Upper lobe of right lung (tissue), 1 donor: ENCODE data around the gene RNF44. TPM values are rescaled to one million over a fixed set of nuclear protein-coding genes. Genes with fewer than 3 reads are reported as not detected.

Experiments
- ATAC-seq: fragments of 200-7000 bp; cut with Tn5 transposase; one replicate; pipeline ENCODE4 v1.9.1; 2020; ENCODE audit warnings: mild to moderate bottlenecking, moderate library complexity
- DNase-seq: peaks from one replicate; pipeline ENCODE4 v3.0.0-alpha.2; 2020
- H3K27ac ChIP-seq: fragments of 200-600 bp; one replicate; pipeline ENCODE4 v1.8.0; 2022
- H3K27me3 ChIP-seq: fragments of 200-600 bp; one replicate; pipeline ENCODE4 v1.8.0; 2022; ENCODE audit warnings: mild to moderate bottlenecking
- H3K36me3 ChIP-seq: fragments of 200-600 bp; one replicate; pipeline ENCODE4 v1.8.0; 2022
- H3K4me1 ChIP-seq: fragments of 200-600 bp; one replicate; pipeline ENCODE4 v1.8.0; 2022
- H3K4me3 ChIP-seq: fragments of 200-600 bp; one replicate; pipeline ENCODE4 v1.8.0; 2022; ENCODE audit warnings: mild to moderate bottlenecking
- H3K9me3 ChIP-seq: fragments of 200-600 bp; one replicate; pipeline ENCODE4 v1.8.0; 2022
- CTCF ChIP-seq: fragments of 200-600 bp; IDR thresholded peaks from one replicate; pipeline ENCODE4 v1.8.0; 2022; ENCODE audit warnings: antibody characterized with exemption
- intact Hi-C: fragments of 100-400 bp; cut with DNase I; formaldehyde crosslinking; loops from one replicate; pipeline ENCODE4 v1.11.0; 2022
- total RNA-seq: library from RNA; stranded (reverse); fragmentation: NEBNext Ultra II Directional; extraction: Animal tissue kit (Norgen Biotek cat#: 25700); gene quantifications from one replicate; pipeline ENCODE4 v1.2.1, GENCODE V29; 2021
- donor health status: DM: no; HTN: yes; CAD: no; lungs with severe emphysema.

The RNF44 gene
- total RNA-seq, 1 donor from 2014 or later = 48.0 TPM

DNA sequence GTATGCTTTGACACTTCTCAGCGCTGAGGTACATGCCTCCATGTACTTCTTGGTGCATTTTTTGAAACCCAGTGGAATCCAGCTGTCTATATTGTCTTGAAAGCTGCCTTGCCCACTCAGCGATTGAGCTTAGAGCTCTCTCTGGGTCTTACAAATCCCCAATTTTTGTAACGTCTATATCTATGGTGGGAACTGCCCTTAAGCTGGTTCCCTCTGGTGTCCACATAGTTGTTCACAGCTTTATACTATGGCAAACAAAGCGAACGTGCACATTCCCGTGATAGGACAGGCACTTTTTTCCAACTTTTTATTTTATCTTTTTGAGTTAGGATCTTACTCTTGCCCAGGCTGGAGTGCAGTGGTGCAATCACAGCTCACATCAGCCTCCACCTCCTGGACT is 32.8 kb upstream of the RNF44 start:
- TF ChIP-seq CTCF = no peak
- H3K4me1 ChIP-seq = no peaks in the 10 kb centered on the region
- intact Hi-C loops = no loop called here
- no peak for DNase-seq
- no peaks in the 10 kb centered on the region for H3K9me3 ChIP-seq
- ATAC-seq = no peak
- peaks cover 4% of the 10 kb centered on the region for H3K27me3 ChIP-seq
- H3K4me3 ChIP-seq = no peak overlapping the region
- no peaks in the 10 kb centered on the region for H3K36me3 ChIP-seq
- H3K27ac ChIP-seq = no peak overlapping the region

DNA sequence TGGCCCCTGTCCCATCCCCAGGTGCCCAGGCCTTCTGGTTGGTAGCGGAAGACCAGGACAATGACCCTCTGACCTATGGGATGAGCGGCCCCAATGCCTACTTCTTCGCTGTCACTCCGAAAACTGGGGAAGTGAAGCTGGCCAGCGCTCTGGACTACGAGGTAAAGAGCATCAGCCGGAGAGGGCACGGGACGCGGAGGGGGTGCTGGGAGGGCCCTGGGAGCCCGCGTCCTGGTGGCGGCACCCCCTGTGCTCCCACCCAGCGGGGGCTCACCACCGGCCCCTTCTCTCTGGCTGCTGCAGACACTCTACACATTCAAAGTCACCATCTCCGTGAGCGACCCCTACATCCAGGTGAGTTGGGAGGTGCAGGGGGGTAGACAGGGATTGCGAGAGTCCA is 31.5 kb upstream of the RNF44 start:
- no peak for TF ChIP-seq CTCF
- H3K27me3 ChIP-seq = peaks cover 4% of the 10 kb centered on the region
- DNase-seq = no peak
- intact Hi-C loops = no loop called here
- no peak overlapping the region for H3K27ac ChIP-seq
- H3K4me3 ChIP-seq = no peak overlapping the region
- ATAC-seq = no peak
- H3K9me3 ChIP-seq = no peaks in the 10 kb centered on the region
- no peaks in the 10 kb centered on the region for H3K4me1 ChIP-seq
- H3K36me3 ChIP-seq = no peaks in the 10 kb centered on the region

DNA sequence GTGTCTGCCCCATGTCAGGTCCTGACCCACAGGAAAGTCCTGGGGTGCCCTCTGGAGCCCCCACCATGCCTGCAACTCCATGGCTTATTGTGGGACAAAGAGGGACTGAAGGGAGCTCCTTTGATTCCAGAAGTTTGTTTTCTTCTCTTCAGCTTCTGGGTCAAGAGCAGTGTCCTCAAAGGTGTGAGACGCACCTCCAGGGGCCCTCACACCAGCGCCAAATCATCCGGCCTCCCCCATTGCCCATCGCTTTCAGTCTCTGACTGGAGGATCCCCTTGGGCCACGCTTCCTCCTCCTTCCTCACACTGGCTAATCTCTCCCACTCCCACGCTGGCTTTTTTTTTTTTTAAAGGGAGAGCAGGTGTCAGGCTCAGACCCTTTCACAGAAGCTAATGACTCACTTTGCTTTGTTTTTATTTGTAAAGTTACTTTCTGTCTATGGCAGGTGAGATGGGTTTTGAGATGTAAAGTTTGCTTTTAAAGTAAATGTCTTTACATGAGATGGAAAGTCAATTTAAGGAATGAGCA is 28.6 kb upstream of the RNF44 start:
- TF ChIP-seq CTCF = no peak
- ATAC-seq (no peak), DNase-seq (no peak)
- H3K27ac ChIP-seq = no peak overlapping the region
- no peaks in the 10 kb centered on the region for H3K36me3 ChIP-seq
- H3K27me3 ChIP-seq = peaks cover 10% of the 10 kb centered on the region
- intact Hi-C loops = no loop called here
- no peak overlapping the region for H3K4me3 ChIP-seq
- H3K9me3 ChIP-seq = no peaks in the 10 kb centered on the region
- H3K4me1 ChIP-seq = no peaks in the 10 kb centered on the region

GRCh38 chr5:176564002-176564401 is 26.8 kb upstream of the RNF44 start:
- no peak for TF ChIP-seq CTCF
- Histone ChIP-seq H3K27ac (no peak overlapping the region), H3K4me3 (no peak overlapping the region), H3K9me3 (no peaks in the 10 kb centered on the region), H3K27me3 (peaks cover 11% of the 10 kb centered on the region), H3K36me3 (no peaks in the 10 kb centered on the region), H3K4me1 (no peaks in the 10 kb centered on the region)
- intact Hi-C loops = no loop called here
- ATAC-seq (no peak), DNase-seq (no peak)

DNA sequence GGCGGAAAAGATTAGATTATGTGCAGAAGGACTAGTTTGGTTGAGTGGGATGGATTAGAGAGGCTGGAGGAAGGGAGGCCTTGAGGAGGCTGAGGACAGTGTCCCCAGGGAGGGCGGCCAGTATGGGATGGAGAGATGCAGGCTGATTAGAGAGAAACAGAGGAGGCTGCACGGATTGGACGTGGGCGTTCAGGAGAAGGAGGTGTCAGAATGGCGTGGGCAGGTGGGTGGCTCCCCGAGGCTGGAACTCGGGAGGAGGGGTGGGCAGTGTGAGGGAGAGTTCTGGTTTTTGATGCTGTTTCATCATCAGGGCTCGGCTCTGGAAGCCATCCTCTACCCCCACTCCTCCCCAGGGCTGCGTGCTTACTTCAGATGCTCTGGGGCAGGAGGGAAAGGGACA is 25.0 kb upstream of the RNF44 start:
- intact Hi-C loops = no loop called here
- no peak for DNase-seq
- H3K4me1 ChIP-seq = no peaks in the 10 kb centered on the region

More for the DNA sequence above, 25.0 kb upstream of the RNF44 start:
- Histone ChIP-seq H3K36me3 (no peaks in the 10 kb centered on the region), H3K27me3 (peaks cover 11% of the 10 kb centered on the region), H3K4me3 (no peak overlapping the region), H3K9me3 (no peaks in the 10 kb centered on the region), H3K27ac (no peak overlapping the region)
- ATAC-seq = no peak
- TF ChIP-seq CTCF = no peak
